ENCODE results near the gene ARMH4. TPM values are rescaled to one million over a fixed set of nuclear protein-coding genes. Genes with fewer than 3 reads are reported as not detected.

Gene ARMH4
- total and polyA plus RNA-seq, 10 of the 15 experiments (the other 5 are each of a cell fraction or from before 2014, with no cell fraction given) = 0.50 to 0.97 (median 0.60) TPM; not detected in 7

DNA sequence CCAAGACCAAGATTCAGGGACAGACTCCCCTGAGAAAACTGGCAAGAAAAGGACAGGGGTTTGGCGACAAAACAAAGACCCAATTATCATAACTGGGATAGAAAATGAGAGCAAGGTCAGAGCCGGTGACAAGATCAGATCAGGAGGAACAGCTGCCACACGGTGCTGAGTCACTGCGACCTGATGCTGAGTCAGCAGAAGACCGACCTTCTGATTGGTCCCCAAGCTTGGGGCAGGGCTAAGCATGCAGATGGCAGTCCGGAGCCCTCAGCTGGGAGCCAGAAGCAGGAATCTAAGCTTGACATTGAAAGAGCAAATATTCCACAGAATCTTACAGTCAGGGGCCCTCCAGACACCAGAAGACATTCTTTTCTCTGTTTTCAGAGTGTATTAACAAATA is 19.1 kb upstream of the ARMH4 start (continued):
- TF ChIP-seq, protein P1, sequence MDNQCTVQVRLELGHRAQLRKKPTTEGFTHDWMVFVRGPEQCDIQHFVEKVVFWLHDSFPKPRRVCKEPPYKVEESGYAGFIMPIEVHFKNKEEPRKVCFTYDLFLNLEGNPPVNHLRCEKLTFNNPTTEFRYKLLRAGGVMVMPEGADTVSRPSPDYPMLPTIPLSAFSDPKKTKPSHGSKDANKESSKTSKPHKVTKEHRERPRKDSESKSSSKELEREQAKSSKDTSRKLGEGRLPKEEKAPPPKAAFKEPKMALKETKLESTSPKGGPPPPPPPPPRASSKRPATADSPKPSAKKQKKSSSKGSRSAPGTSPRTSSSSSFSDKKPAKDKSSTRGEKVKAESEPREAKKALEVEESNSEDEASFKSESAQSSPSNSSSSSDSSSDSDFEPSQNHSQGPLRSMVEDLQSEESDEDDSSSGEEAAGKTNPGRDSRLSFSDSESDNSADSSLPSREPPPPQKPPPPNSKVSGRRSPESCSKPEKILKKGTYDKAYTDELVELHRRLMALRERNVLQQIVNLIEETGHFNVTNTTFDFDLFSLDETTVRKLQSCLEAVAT (IDR thresholded peaks at IDR 0.05) = peak; percentile 48; the same call in 1 of the 2 replicates
- TF ChIP-seq SP1 (IDR thresholded peaks at IDR 0.05; ENCODE audit: low read depth, low read length) (no peak), IRF4 (IDR thresholded peaks at IDR 0.05; ENCODE audit: low read depth, low read length) (no peak), BACH1 (IDR thresholded peaks at IDR 0.05; ENCODE audit: borderline replicate concordance) (peak; percentile 100), BCL11A (IDR thresholded peaks at IDR 0.05; ENCODE audit: low read depth, low read length) (no peak), RUNX3 (IDR thresholded peaks at IDR 0.05; ENCODE audit: low read length) (no peak), ZNF622 (IDR thresholded peaks at IDR 0.05) (no peak), POLR2A (IDR thresholded peaks at IDR 0.05; ENCODE audit: low read depth, low read length) (no peak), ZSCAN29 (IDR thresholded peaks at IDR 0.05) (no peak), CHD4 (IDR thresholded peaks at IDR 0.05) (no peak)
- TF ChIP-seq, protein P2, sequence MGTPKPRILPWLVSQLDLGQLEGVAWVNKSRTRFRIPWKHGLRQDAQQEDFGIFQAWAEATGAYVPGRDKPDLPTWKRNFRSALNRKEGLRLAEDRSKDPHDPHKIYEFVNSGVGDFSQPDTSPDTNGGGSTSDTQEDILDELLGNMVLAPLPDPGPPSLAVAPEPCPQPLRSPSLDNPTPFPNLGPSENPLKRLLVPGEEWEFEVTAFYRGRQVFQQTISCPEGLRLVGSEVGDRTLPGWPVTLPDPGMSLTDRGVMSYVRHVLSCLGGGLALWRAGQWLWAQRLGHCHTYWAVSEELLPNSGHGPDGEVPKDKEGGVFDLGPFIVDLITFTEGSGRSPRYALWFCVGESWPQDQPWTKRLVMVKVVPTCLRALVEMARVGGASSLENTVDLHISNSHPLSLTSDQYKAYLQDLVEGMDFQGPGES (IDR thresholded peaks at IDR 0.05) = no peak

DNA sequence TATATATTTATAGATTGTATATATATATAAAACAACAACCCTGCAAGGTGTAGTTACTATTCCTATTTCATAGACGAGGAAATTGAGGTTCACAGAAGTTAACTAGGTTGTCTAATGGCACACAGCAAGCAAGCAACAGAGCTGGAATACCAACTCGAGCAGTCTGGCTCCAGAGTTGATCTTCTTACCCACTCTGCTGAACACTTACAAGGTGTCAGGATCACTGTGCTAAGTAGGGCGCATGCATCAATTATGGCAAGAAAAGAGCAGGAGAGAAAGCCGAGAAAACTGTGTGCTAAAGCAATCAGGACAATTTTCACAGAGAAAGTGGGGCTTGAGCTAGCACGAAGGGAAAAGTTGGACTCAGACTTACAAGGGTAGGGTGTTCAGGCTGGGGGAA is 15.9 kb upstream of the ARMH4 start:
- no peaks in the 10 kb centered on the region for H3K79me2 ChIP-seq (ENCODE audit: control insufficient read depth, insufficient read depth, low read length)
- no peaks in the 10 kb centered on the region for H3K9me3 ChIP-seq (replicated peaks; ENCODE audit: control insufficient read depth, insufficient read depth, low read length)
- H3K4me2 ChIP-seq (ENCODE audit: control insufficient read depth, insufficient read depth) = no peak overlapping the region
- no peaks in the 10 kb centered on the region for H3K27me3 ChIP-seq (replicated peaks in 1 of 2; ENCODE audit: control insufficient read depth in 2 of 2, insufficient read depth in 2 of 2, low read length in 1 of 2)
- no peaks in the 10 kb centered on the region for H4K20me1 ChIP-seq (ENCODE audit: control insufficient read depth, insufficient read depth)
- ChIA-PET RAD21 (ENCODE audit: unreplicated experiment) (no interaction called here), SMC1A (ENCODE audit: uncharacterized antibody, unreplicated experiment) (interaction anchor here (1.7 kb wide), 1 partner anchor 60 kb away, joined by 5 read pairs; no protein-coding TSS in a partner anchor), CTCF (interaction anchor here (0.6 to 2.6 kb wide), 5 partner anchors 58 to 473 kb away, joined by 3 to 13 read pairs (median 3); no protein-coding TSS in a partner anchor), POLR2A (no interaction called here)
- DNase-seq (ENCODE audit: low read depth, low spot score) (no peak), FAIRE-seq (no peak), ATAC-seq (no peak)
- H3K27ac ChIP-seq (ENCODE audit: control insufficient read depth, insufficient read depth) = no peak overlapping the region
- no peaks in the 10 kb centered on the region for H3K4me1 ChIP-seq (ENCODE audit: control insufficient read depth, insufficient read depth, low read length)
- in situ Hi-C loops (cut with MboI) = no loop called here
- intact Hi-C loops (cut with micrococcal nuclease; ENCODE audit: unreplicated experiment) = no loop called here
- H3K36me3 ChIP-seq (ENCODE audit: control insufficient read depth in 2 of 2, insufficient read depth in 2 of 2, low read length in 1 of 2) = no peaks in the 10 kb centered on the region
- 29% methylated on average over 5 of the region's 5 CpGs for WGBS (ENCODE audit: insufficient coverage, insufficient replicate concordance, low lambda C conversion rate, missing lambda C conversion rate)
- no TSS peak for BruUV-seq (replicated peaks)
- no peak overlapping the region for H2AFZ ChIP-seq (ENCODE audit: control insufficient read depth, low read depth, low read length)
- no peak overlapping the region for H3K4me3 ChIP-seq
- no peak overlapping the region for H3K9ac ChIP-seq (ENCODE audit: control insufficient read depth, insufficient read depth, low read length)
- no peak for TF ChIP-seq FOS (IDR thresholded peaks at IDR 0.05; ENCODE audit: borderline replicate concordance, extremely low read depth, insufficient read length)
- TF ChIP-seq RELA (IDR thresholded peaks at IDR 0.05; ENCODE audit: borderline replicate concordance, partially characterized antibody) = no peak
- TF ChIP-seq POLR2A (IDR thresholded peaks at IDR 0.05; ENCODE audit: low read depth, low read length) = no peak
- no peak for TF ChIP-seq CEBPB (IDR thresholded peaks at IDR 0.05; ENCODE audit: borderline replicate concordance in 1 of 2, low read depth in 2 of 2, low read length in 2 of 2)
- TF ChIP-seq YY1 (IDR thresholded peaks at IDR 0.05; ENCODE audit: low read depth, low read length) = no peak
- TF ChIP-seq, protein P3, sequence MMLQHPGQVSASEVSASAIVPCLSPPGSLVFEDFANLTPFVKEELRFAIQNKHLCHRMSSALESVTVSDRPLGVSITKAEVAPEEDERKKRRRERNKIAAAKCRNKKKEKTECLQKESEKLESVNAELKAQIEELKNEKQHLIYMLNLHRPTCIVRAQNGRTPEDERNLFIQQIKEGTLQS (IDR thresholded peaks at IDR 0.05; ENCODE audit: borderline replicate concordance, extremely low read depth, low read depth, low read length) = no peak
- TF ChIP-seq SUPT20H (IDR thresholded peaks at IDR 0.05; ENCODE audit: borderline replicate concordance, control insufficient read depth, low read depth, low read length) = no peak
- TF ChIP-seq BACH1 (IDR thresholded peaks at IDR 0.05; ENCODE audit: borderline replicate concordance) = no peak
- TF ChIP-seq GABPA (IDR thresholded peaks at IDR 0.05; ENCODE audit: low read depth) = no peak
- TF ChIP-seq STAT3 (IDR thresholded peaks at IDR 0.05; ENCODE audit: low read depth, low read length) = no peak
- TF ChIP-seq, protein P4, sequence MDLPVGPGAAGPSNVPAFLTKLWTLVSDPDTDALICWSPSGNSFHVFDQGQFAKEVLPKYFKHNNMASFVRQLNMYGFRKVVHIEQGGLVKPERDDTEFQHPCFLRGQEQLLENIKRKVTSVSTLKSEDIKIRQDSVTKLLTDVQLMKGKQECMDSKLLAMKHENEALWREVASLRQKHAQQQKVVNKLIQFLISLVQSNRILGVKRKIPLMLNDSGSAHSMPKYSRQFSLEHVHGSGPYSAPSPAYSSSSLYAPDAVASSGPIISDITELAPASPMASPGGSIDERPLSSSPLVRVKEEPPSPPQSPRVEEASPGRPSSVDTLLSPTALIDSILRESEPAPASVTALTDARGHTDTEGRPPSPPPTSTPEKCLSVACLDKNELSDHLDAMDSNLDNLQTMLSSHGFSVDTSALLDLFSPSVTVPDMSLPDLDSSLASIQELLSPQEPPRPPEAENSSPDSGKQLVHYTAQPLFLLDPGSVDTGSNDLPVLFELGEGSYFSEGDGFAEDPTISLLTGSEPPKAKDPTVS (IDR thresholded peaks at IDR 0.05; ENCODE audit: low read depth, low read length) = no peak
- no peak for TF ChIP-seq NR2C2 (IDR thresholded peaks at IDR 0.05; ENCODE audit: borderline replicate concordance, control insufficient read depth, insufficient read length, low read depth)
- TF ChIP-seq JUND (IDR thresholded peaks at IDR 0.05; ENCODE audit: low read depth, low read length) = no peak
